Right lobe of liver (tissue), 4 donors: ENCODE results near the gene WASL.

Experiments
- CTCF ChIP-seq, 4 donors: fragments of 200-600 bp in 3 of 4; fragments of 450-650 bp in 1 of 4; IDR thresholded peaks; one replicate each; pipeline versions ENCODE4 v1.5.1 to v1.8.0; 2016 to 2022; ENCODE audit warnings: antibody characterized with exemption in 4 of 4, mild to moderate bottlenecking in 2 of 4
- POLR2A ChIP-seq: fragments of 450-650 bp; IDR thresholded peaks from one replicate; pipeline ENCODE4 v1.6.1; 2017; ENCODE audit warnings: antibody characterized with exemption, mild to moderate bottlenecking
- donor health status: DM: no; HTN: no; CAD: no.
- donor health status: DM: no; HTN: no; CAD: no.
- donor health status: DM: no; HTN: yes; CAD: no.

DNA sequence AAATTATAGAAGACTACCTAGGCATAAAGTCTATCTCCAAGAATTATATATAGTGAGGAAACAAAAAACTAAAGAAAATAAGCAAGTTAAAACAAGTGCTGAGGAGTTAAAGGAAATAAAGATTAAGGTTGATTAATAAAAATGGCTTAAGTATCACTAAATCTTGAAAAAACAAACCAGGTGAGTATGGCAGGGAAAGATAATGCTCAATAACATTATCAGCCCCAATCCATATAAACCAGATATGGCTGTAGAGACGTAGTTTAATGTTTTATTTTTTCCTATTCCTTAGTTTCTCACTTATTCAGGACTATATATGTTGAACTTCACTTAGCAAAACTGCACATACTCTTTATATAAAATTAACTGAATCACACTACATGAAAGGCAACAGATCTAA lies 4.4 kb downstream of the WASL start:
- no peak for TF ChIP-seq CTCF (IDR thresholded peaks at IDR 0.05)
- no peak for TF ChIP-seq POLR2A
